MM.1S (cell line): Measurements from ENCODE around the gene SETX.

ENCODE experiments used
- CTCF ChIP-seq: fragments of 300-600 bp; sonication (generic); IDR thresholded peaks from 2 replicates; pipeline ENCODE4 v1.5.1; 2016; ENCODE audit warnings: antibody characterized with exemption, low read length, mixed read lengths
- EZH2 ChIP-seq: fragments of 300-600 bp; sonication (generic); optimal IDR thresholded peaks from 2 replicates; pipeline ENCODE3; 2017; ENCODE audit warnings: low read depth, mild to moderate bottlenecking, antibody characterized with exemption, low read length, mixed read lengths
- EZH2phosphoT487 ChIP-seq: fragments of 300-600 bp; sonication (generic); IDR thresholded peaks from 2 replicates; pipeline ENCODE4 v1.6.1; 2018; ENCODE audit warnings: antibody characterized with exemption, low read length

GRCh38 chr9:132241840-132242620 lies 112.8 kb downstream of the SETX start:
- TF ChIP-seq CTCF, result no peak
- TF ChIP-seq EZH2, result no peak
- TF ChIP-seq EZH2phosphoT487, result no peak
